CD4-positive, alpha-beta T cell treated with Interleukin-1 beta for 1 hour (primary cell): ENCODE results near the gene SSBP4.
A peak's percentile ranks its signal among the peaks of the same experiment; 100 is the strongest.

Source experiments
- DNase-seq, 2 donors: peaks; one replicate each; pipeline ENCODE4 v3.0.0-alpha.2; 2020 to 2022

SSBP4 gene

GRCh38 chr19:18446811-18447359, 27.7 kb downstream of the SSBP4 start:
- DNase-seq, result no peak

- no peak for DNase-seq
These were observed 30.4 kb downstream of the SSBP4 start for GRCh38 chr19:18449552-18449951.

GRCh38 chr19:18450021-18450930, 31.1 kb downstream of the SSBP4 start:
- DNase-seq, result no peak

- DNase-seq, result peak; percentile 82 to 89
These were observed 32.0 kb downstream of the SSBP4 start for GRCh38 chr19:18450931-18451836.

- no peak for DNase-seq
These were observed 33.2 kb downstream of the SSBP4 start for GRCh38 chr19:18452386-18452785.

- DNase-seq, result no peak
These were observed 34.2 kb downstream of the SSBP4 start for GRCh38 chr19:18453269-18454024.

- no peak for DNase-seq
These were observed 37.1 kb downstream of the SSBP4 start for GRCh38 chr19:18456279-18456678.

- no peak for DNase-seq
These were observed 37.8 kb downstream of the SSBP4 start for GRCh38 chr19:18456974-18457373.

- no peak for DNase-seq
These were observed 38.5 kb downstream of the SSBP4 start for GRCh38 chr19:18457483-18458331.

GRCh38 chr19:18460900-18461299, 41.7 kb downstream of the SSBP4 start:
- no peak for DNase-seq

- no peak for DNase-seq
These were observed 42.3 kb downstream of the SSBP4 start for GRCh38 chr19:18461471-18461870.

- no peak for DNase-seq
These were observed 45.4 kb downstream of the SSBP4 start for GRCh38 chr19:18464646-18465045.

- no peak for DNase-seq
These were observed 46.2 kb downstream of the SSBP4 start for GRCh38 chr19:18465214-18465963.

- DNase-seq, result no peak
These were observed 46.8 kb downstream of the SSBP4 start for GRCh38 chr19:18465964-18466339.

GRCh38 chr19:18466354-18466753, 47.2 kb downstream of the SSBP4 start:
- no peak for DNase-seq

- no peak for DNase-seq
These were observed 48.8 kb downstream of the SSBP4 start for GRCh38 chr19:18467978-18468377.

GRCh38 chr19:18468517-18468916, 49.3 kb downstream of the SSBP4 start:
- no peak for DNase-seq

GRCh38 chr19:18469069-18469846, 50.1 kb downstream of the SSBP4 start:
- DNase-seq, result peak; percentile 59 to 63

GRCh38 chr19:18470787-18471186, 51.6 kb downstream of the SSBP4 start:
- DNase-seq, result no peak
